COLO668 (cell line): Measurements from ENCODE around the gene ARHGEF4.

Experiments
- DNase-seq: peaks from one replicate; lab custom pipeline; 2025; ENCODE audit not compliant: unreplicated experiment; lab: John Stamatoyannopoulos, UW

The ARHGEF4 gene

GRCh38 chr2:130834931-130835765 is 1.6 kb upstream of the ARHGEF4 start:
- DNase-seq, result no peak

GRCh38 chr2:130835766-130836015 is 1.0 kb upstream of the ARHGEF4 start:
- DNase-seq, result no peak

GRCh38 chr2:130837175-130837810 is 579 bp downstream of the ARHGEF4 start:
- no peak for DNase-seq

- no peak for DNase-seq
Measured at GRCh38 chr2:130837811-130838565, 1.3 kb downstream of the ARHGEF4 start.

GRCh38 chr2:130839011-130839780 is 2.5 kb downstream of the ARHGEF4 start:
- DNase-seq, result no peak

GRCh38 chr2:130840506-130840905 is 3.8 kb downstream of the ARHGEF4 start:
- DNase-seq, result no peak

- no peak for DNase-seq
Measured at GRCh38 chr2:130841741-130842365, 5.1 kb downstream of the ARHGEF4 start.

GRCh38 chr2:130842770-130843169 is 6.1 kb downstream of the ARHGEF4 start:
- DNase-seq, result no peak

- DNase-seq, result no peak
Measured at GRCh38 chr2:130843321-130843985, 6.7 kb downstream of the ARHGEF4 start.

- DNase-seq, result no peak
Measured at GRCh38 chr2:130844161-130844560, 7.4 kb downstream of the ARHGEF4 start.

- DNase-seq, result no peak
Measured at GRCh38 chr2:130845505-130846085, 8.9 kb downstream of the ARHGEF4 start.

GRCh38 chr2:130846233-130846632 is 9.5 kb downstream of the ARHGEF4 start:
- no peak for DNase-seq

GRCh38 chr2:130846686-130847375 is 10.1 kb downstream of the ARHGEF4 start:
- no peak for DNase-seq

- DNase-seq, result no peak
Measured at GRCh38 chr2:130847776-130848525, 11.2 kb downstream of the ARHGEF4 start.

- DNase-seq, result no peak
Measured at GRCh38 chr2:130848526-130849210, 12.0 kb downstream of the ARHGEF4 start.

GRCh38 chr2:130849896-130850787 is 13.4 kb downstream of the ARHGEF4 start:
- no peak for DNase-seq
